Body of pancreas (tissue), 4 donors: Measurements from ENCODE around the gene BRCC3.

Source experiments
- CTCF ChIP-seq, 7 experiments: fragments of 450-650 bp in 4 of 7; fragments of 200-600 bp in 3 of 7; sonication (generic) in 3 of 7; IDR thresholded peaks; one replicate each; pipeline ENCODE4 v1.5.1; 2016 to 2019; ENCODE audit warnings: antibody characterized with exemption in 7 of 7
- POLR2A ChIP-seq, 3 donors: fragments of 450-650 bp; IDR thresholded peaks; one replicate each; pipeline ENCODE4 v1.6.1; 2016; ENCODE audit warnings: antibody characterized with exemption in 3 of 3, mild to moderate bottlenecking in 2 of 3

GRCh38 chrX:155143959-155144548, 72.7 kb downstream of the BRCC3 start:
- TF ChIP-seq CTCF (IDR thresholded peaks at IDR 0.05) (no peak), POLR2A (IDR thresholded peaks at IDR 0.05) (no peak)
